ENCODE results near the gene CACNB1. TPM values are rescaled to one million over a fixed set of nuclear protein-coding genes. Genes with fewer than 3 reads are reported as not detected.

Gene CACNB1
- polyA plus RNA-seq, 1 donor (not counting 4 experiments of a cell fraction or from before 2014, with no cell fraction given), result 4.0 TPM

- Histone ChIP-seq H3K36me3 (ENCODE audit: control insufficient read depth in 2 of 2, extremely low read depth in 1 of 2, insufficient read depth in 2 of 2, low read length in 2 of 2) (peaks cover 26 to 30% of the 10 kb centered on the region in 2 experiments), H3K9ac (ENCODE audit: control insufficient read depth, extremely low read depth, insufficient read depth, low read length) (no peak overlapping the region), H3K9me3 (ENCODE audit: control insufficient read depth, low read depth, low read length) (no peaks in the 10 kb centered on the region), H4K20me1 (ENCODE audit: control insufficient read depth, extremely low read depth, insufficient read depth, low read length) (peaks cover under 1% of the 10 kb centered on the region), H2AFZ (ENCODE audit: control insufficient read depth, low read length) (no peak overlapping the region), H3K4me2 (ENCODE audit: control insufficient read depth, extremely low read depth, insufficient read depth, low read depth, low read length) (no peak overlapping the region), H3K4me3 (ENCODE audit: control insufficient read depth in 2 of 3, extremely low read depth in 1 of 3, insufficient read depth in 2 of 3, low read depth in 1 of 3, low read length in 3 of 3) (no peak overlapping the region), H3K27ac (ENCODE audit: control insufficient read depth, insufficient read depth, low read length) (no peak overlapping the region), H3K79me2 (ENCODE audit: control insufficient read depth, insufficient read depth, low read length) (no peaks in the 10 kb centered on the region), H3K27me3 (ENCODE audit: control insufficient read depth, extremely low read depth, insufficient read depth, low read length) (no peaks in the 10 kb centered on the region), H3K4me1 (ENCODE audit: control insufficient read depth, extremely low read depth, insufficient read depth, low read length) (peaks cover 7% of the 10 kb centered on the region), H3K9me1 (ENCODE audit: control insufficient read depth, extremely low read depth, insufficient read depth, low read length) (no peaks in the 10 kb centered on the region)
- dilution Hi-C loops (cut with MboI; ENCODE audit: extremely low pct_ligation_motif_present, low sequenced_read_pairs), result no loop called here
- DNase-seq (ENCODE audit: low read depth, low spot score) (no peak), FAIRE-seq (no peak)
- TF ChIP-seq EZH2 (IDR thresholded peaks at IDR 0.05; ENCODE audit: low read length) (no peak), CTCF (optimal IDR thresholded peaks at IDR 0.05 in 1 of 3, IDR thresholded peaks at IDR 0.05 in 1 of 3, conservative IDR thresholded peaks at IDR 0.05 in 1 of 3; ENCODE audit: extremely low read depth in 1 of 3, insufficient read depth in 2 of 3, low read length in 3 of 3) (no peak)
Measured at GRCh38 chr17:39181303-39181702, 16.2 kb downstream of the CACNB1 start.

- Histone ChIP-seq H3K9me3 (ENCODE audit: control insufficient read depth, low read depth, low read length) (no peaks in the 10 kb centered on the region), H3K9ac (ENCODE audit: control insufficient read depth, extremely low read depth, insufficient read depth, low read length) (no peak overlapping the region), H3K9me1 (ENCODE audit: control insufficient read depth, extremely low read depth, insufficient read depth, low read length) (no peaks in the 10 kb centered on the region), H3K36me3 (ENCODE audit: control insufficient read depth in 2 of 2, extremely low read depth in 1 of 2, insufficient read depth in 2 of 2, low read length in 2 of 2) (peaks cover 24 to 25% of the 10 kb centered on the region in 2 experiments), H3K4me1 (ENCODE audit: control insufficient read depth, extremely low read depth, insufficient read depth, low read length) (peaks cover 7% of the 10 kb centered on the region), H2AFZ (ENCODE audit: control insufficient read depth, low read length) (no peak overlapping the region), H3K79me2 (ENCODE audit: control insufficient read depth, insufficient read depth, low read length) (no peaks in the 10 kb centered on the region), H4K20me1 (ENCODE audit: control insufficient read depth, extremely low read depth, insufficient read depth, low read length) (peaks cover 3% of the 10 kb centered on the region), H3K4me2 (ENCODE audit: control insufficient read depth, extremely low read depth, insufficient read depth, low read depth, low read length) (no peak overlapping the region), H3K27ac (ENCODE audit: control insufficient read depth, insufficient read depth, low read length) (peak overlapping the region; percentile 26), H3K27me3 (ENCODE audit: control insufficient read depth, extremely low read depth, insufficient read depth, low read length) (no peaks in the 10 kb centered on the region), H3K4me3 (ENCODE audit: control insufficient read depth in 2 of 3, extremely low read depth in 1 of 3, insufficient read depth in 2 of 3, low read depth in 1 of 3, low read length in 3 of 3) (no peak overlapping the region)
- DNase-seq (ENCODE audit: low read depth, low spot score), result no peak
- FAIRE-seq, result peak; percentile 20
- TF ChIP-seq CTCF (optimal IDR thresholded peaks at IDR 0.05 in 1 of 3, IDR thresholded peaks at IDR 0.05 in 1 of 3, conservative IDR thresholded peaks at IDR 0.05 in 1 of 3; ENCODE audit: extremely low read depth in 1 of 3, insufficient read depth in 2 of 3, low read length in 3 of 3) (no peak), EZH2 (IDR thresholded peaks at IDR 0.05; ENCODE audit: low read length) (no peak)
- dilution Hi-C loops (cut with MboI; ENCODE audit: extremely low pct_ligation_motif_present, low sequenced_read_pairs), result no loop called here
Measured at GRCh38 chr17:39178536-39178935, 18.9 kb downstream of the CACNB1 start.

Data from keratinocyte (primary cell).